ENCODE results near the gene KRTAP10-10.
"Not testable (repeated sequence)": the region's sequence is repeated elsewhere in the genome, so short reads cannot be mapped to it uniquely, and the experiment has no call there.

KRTAP10-10 gene

DNA sequence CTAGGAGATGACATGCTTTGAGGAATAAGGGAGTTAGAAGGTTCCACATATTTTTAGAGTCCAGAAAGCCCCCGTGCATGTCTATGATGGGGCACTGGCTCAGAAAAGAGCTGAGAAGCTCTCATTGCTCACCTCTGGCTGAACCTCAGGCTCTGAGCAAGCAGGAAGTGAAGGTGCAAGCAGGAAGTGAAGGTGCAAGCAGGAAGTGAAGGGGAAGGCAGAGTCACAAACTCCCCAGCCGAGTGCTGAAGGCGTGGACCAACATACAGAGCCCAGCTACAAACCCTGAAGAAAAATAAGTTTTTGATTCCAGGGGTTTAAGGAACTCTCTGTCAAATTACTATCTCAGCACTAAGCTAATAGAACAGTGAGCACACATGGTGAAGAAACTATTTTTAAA lies 18.2 kb upstream of the KRTAP10-10 start:
- H3K4me3 ChIP-seq (ENCODE audit: low read length): no peak overlapping the region
- DNase-seq (ENCODE audit: low read depth, low spot score): peak; percentile 25

GRCh38 chr21:44619886-44620285 lies 17.3 kb upstream of the KRTAP10-10 start:
- DNase-seq (ENCODE audit: low read depth, low spot score): no peak

DNA sequence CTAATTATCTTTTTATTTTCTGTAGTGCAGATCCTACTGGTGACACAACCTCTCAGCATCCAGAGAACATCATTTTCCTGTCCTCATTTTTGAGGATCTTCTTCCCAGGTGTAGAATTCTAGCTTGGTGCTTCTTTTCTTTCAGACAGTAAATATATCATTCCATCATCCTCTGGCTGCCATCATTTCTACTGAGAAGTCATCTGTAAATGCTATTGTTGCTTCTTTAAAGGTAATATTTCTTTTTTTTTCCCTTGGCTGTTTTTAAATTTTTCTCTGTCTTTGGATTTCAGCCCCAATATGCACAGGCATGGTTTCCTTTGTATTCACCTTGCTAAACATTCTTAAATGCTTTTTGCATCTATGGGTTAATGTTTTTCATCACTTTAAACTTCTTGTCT lies 13.6 kb upstream of the KRTAP10-10 start:
- no peak overlapping the region for H3K4me3 ChIP-seq (ENCODE audit: low read length)
- DNase-seq (ENCODE audit: low read depth, low spot score): no peak

More at GRCh38 chr21:44619886-44620285, 17.3 kb upstream of the KRTAP10-10 start:
- no peak overlapping the region for H3K4me3 ChIP-seq (ENCODE audit: low read length)

DNA sequence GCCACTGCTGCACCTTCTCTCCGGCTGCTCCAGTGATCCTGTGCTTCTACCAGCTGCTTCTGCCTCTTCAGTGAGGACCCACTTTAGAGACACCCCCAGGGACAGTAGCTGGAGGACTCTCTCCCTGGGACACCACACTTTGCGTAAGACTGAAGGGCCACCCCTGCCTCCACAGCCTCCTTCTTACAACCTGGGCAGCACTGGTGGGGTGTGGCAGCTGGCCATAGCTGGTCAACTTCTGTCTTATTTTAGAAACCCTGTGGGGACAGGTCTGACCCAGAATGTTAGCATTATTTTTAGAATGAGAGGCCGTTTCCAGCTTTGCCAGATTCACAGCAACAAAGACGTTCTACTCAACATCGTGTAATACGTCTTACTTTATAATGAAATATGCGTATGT lies 11.4 kb upstream of the KRTAP10-10 start:
- no peak overlapping the region for H3K4me3 ChIP-seq (ENCODE audit: low read length)
- no peak for DNase-seq (ENCODE audit: low read depth, low spot score)

- no peak for DNase-seq (ENCODE audit: low read depth, low spot score)
- H3K4me3 ChIP-seq (ENCODE audit: low read length): no peak overlapping the region
Observed at GRCh38 chr21:44626262-44626661, 10.9 kb upstream of the KRTAP10-10 start.

- no peak within 1 kb of the TSS for H3K4me3 ChIP-seq (ENCODE audit: low read length)
- no peak for DNase-seq (ENCODE audit: low read depth, low spot score)
Observed at GRCh38 chr21:44626673-44627143, 10.4 kb upstream of the KRTAP10-10 start, which contains the start of gene KRTAP10-9. Gene KRTAP10-9, plus strand, starts transcription at chr21:44627093. Its CDS starts 79 bp downstream, at chr21:44627172.

DNA sequence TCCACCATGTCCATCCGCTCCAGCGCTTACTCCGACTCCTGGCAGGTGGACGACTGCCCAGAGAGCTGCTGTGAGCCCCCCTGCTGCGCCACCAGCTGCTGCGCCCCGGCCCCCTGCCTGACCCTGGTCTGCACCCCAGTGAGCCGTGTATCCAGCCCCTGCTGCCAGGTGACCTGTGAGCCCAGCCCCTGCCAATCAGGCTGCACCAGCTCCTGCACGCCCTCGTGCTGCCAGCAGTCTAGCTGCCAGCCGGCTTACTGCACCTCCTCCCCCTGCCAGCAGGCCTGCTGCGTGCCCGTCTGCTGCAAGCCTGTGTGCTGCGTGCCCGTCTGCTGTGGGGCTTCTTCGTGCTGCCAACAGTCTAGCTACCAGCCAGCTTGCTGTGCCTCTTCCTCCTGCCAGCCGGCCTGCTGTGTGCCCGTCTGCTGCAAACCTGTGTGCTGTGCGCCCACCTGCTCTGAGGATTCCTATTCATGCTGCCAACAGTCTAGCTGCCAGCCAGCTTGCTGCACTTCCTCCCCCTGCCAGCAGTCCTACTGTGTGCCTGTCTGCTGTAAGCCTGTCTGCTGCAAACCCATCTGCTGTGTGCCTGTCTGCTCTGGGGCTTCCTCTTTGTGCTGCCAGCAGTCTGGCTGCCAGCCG lies 9.9 kb upstream of the KRTAP10-10 start:
- not testable (repeated sequence) for DNase-seq (ENCODE audit: low read depth, low spot score); H3K4me3 ChIP-seq (ENCODE audit: low read length)

- DNase-seq (ENCODE audit: low read depth, low spot score); H3K4me3 ChIP-seq (ENCODE audit: low read length): not testable (repeated sequence)
Observed at GRCh38 chr21:44627831-44628233, 9.3 kb upstream of the KRTAP10-10 start.

DNA sequence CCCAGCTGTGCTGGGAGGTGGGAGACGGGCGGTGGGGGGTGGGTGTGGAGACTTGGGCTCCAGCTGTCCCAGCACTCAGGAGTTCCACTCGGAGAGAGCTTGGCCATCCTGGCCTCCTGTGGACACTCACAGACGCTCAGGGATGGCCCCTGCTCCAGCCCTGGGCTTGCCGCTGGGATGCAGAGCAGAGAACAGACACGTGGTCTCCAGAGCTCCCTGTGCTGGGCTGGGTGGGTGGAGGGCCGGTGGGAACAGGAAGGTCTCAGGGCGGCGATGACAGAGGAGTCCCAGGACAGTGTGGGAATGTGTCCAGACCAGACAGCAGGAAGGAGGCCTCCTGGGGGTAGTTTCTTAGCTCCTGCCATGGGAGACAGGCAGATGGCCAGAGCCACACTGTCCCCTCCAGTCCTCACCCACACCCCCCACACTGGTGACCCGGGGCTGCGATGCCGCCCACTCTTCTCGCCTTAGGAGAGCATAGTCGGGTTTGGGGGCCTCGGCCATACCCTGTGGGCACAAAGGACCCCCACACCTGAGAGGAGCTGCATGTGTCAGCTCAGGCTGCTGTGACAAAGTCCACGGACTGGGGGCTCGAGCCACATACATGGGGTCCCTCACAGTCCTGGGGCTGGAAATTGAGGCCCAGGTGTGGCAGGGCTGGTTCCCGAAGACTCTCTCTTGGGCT lies 8.3 kb upstream of the KRTAP10-10 start:
- no peak for DNase-seq (ENCODE audit: low read depth, low spot score)
- H3K4me3 ChIP-seq (ENCODE audit: low read length): no peak overlapping the region

- no peak for DNase-seq (ENCODE audit: low read depth, low spot score)
- no peak overlapping the region for H3K4me3 ChIP-seq (ENCODE audit: low read length)
Observed at GRCh38 chr21:44630440-44630839, 6.7 kb upstream of the KRTAP10-10 start.

- no peak for DNase-seq (ENCODE audit: low read depth, low spot score)
- no peak overlapping the region for H3K4me3 ChIP-seq (ENCODE audit: low read length)
Observed at GRCh38 chr21:44632067-44632466, 5.1 kb upstream of the KRTAP10-10 start.

DNA sequence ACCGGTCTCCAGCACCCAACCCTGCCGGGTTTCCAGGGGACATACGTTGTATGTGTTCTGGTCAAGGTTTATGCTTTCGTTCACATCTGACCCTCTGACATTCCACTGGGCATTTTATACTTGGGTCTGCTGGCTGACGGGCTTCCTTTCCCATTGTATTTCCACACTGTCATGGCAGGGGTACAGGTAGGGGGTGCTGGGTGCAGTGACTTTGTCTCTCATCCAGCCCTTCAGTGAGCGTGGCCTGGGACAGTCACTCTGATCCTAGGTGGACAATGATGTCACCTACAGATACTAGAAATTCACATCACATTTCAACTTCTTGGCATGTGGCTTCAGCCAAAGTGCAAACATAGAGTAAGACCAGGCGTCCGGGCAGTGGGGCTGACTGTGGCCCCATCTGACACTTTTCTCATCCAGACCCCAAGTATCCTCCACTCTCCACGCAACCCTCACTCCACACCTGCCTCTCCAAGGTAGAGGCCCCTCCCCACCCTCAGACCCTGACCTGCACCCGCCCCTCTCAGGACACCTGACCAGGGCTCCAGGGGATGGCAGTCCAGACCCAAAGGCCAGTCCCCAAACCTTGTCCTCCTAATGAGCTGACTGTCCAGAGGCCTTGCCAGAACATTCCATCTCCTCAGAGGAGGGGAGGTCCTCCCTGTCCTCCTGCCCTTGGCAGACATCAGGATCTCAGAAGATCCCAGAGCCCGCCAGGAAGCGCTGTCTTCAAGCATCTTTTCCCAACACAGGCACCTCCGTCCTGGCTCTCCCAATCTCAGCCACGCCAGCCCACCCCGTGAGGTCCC lies 743 bp upstream of the KRTAP10-10 start:
- no peak for DNase-seq (ENCODE audit: low read depth, low spot score)

GRCh38 chr21:44637851-44638348 lies 744 bp downstream of the KRTAP10-10 start:
- H3K4me3 ChIP-seq (ENCODE audit: low read length); DNase-seq (ENCODE audit: low read depth, low spot score): not testable (repeated sequence)

More for the DNA sequence above, 743 bp upstream of the KRTAP10-10 start:
- no peak overlapping the region for H3K4me3 ChIP-seq (ENCODE audit: low read length)

DNA sequence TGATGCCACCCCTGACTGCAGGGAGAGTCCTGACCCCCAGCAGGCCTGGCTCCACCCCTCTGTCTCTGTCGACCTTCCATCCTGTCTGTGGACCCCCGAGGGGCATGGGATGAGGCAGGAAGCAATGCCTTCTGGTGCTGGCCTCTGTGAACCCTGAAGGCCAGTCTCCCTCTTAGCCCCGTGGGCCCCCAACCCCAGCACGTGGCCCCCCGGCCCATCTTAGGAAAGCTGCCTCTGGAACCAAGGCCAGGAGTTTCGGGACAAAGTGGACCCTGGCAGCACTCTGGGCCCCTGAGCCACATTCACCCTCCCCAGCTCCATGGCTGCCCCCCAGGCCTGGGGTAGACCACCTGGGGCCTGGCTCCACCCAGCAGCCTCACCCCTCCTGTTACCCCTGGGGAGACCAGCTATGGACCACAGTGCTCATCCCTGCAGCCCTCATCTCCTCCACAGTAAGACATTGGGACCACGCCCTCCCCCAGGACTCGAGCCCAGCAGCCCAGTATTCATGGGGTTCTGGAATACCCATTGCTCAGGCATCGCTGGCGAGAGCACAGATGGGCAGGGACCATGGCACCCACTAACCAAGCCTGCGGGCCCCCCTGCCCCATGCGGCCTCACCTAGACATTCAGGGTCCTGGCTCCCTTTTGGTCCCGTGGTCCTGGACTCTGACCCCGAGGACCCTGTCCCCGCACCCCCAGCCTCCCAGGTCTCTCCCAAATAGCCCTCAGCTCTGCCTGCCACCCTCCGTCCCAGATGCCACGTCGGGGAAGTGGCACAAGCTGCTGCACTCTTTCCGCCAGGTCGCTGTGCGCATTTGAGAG lies 1.6 kb downstream of the KRTAP10-10 start:
- DNase-seq (ENCODE audit: low read depth, low spot score); H3K4me3 ChIP-seq (ENCODE audit: low read length): not testable (repeated sequence)

- H3K4me3 ChIP-seq (ENCODE audit: low read length): no peak overlapping the region
- DNase-seq (ENCODE audit: low read depth, low spot score): no peak
Observed at GRCh38 chr21:44639331-44639655, 2.1 kb downstream of the KRTAP10-10 start.

GRCh38 chr21:44640761-44641160 lies 3.6 kb downstream of the KRTAP10-10 start:
- H3K4me3 ChIP-seq (ENCODE audit: low read length): no peak overlapping the region
- no peak for DNase-seq (ENCODE audit: low read depth, low spot score)

DNA sequence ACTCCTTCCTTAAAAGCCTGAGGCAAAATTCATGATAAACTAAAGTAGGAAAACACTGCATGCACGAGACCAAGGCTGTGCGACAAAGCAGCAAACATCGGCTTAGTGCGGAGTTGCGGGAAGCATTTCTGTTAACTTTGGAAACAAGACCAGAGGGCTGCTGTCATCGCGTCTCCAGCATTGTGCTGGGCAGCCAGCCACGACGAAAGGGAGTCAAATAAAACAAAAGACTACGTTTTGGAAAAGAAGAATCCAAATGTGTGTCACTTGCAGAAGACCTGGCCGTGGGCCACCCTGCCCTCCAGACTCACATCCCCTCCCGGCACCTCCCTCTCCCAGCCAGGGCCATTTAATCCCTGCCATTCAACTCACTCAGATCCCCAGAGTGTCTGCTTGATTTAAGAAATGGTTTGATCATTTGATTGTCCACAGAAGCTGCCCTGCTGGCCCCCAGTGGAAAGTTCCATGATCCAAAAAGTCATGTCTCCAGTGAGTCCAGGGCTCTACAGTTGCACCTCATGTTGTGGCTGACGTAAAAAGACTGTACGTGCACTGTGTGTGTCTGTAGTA lies 6.7 kb downstream of the KRTAP10-10 start:
- no peak overlapping the region for H3K4me3 ChIP-seq (ENCODE audit: low read length)
- DNase-seq (ENCODE audit: low read depth, low spot score): no peak

DNA sequence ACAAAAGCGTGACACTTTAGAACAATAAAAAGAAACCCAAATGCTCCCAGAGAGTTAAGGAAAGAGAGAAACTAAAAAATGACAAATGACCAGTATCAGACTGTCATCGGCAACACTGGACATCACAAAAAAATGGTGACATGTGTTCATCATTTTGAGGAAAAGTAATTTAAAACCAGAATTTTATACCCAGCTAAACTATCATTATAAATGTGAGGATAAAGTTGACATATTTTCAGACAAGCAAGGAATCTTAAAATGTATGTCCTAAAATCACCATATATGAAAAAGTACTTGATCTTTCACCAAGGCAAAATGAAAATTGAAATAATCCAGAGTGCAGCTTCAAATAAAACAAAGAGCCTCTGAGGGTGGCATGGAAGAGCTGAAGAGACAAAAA lies 7.7 kb downstream of the KRTAP10-10 start:
- no peak overlapping the region for H3K4me3 ChIP-seq (ENCODE audit: low read length)
- DNase-seq (ENCODE audit: low read depth, low spot score): no peak
